Measurements from ENCODE around the gene PLXDC1.
A peak's percentile ranks its signal among the peaks of the same experiment; 100 is the strongest.
"Not testable (repeated sequence)": the region's sequence is repeated elsewhere in the genome, so short reads cannot be mapped to it uniquely, and the experiment has no call there.

PLXDC1 gene

GRCh38 chr17:39122991-39123390 lies 28.4 kb downstream of the PLXDC1 start:
- DNase-seq: no peak

- not testable (repeated sequence) for DNase-seq
These were observed 29.5 kb downstream of the PLXDC1 start for GRCh38 chr17:39121919-39122318.

GRCh38 chr17:39118674-39119419 lies 32.6 kb downstream of the PLXDC1 start:
- no peak for DNase-seq

- DNase-seq: no peak
These were observed 35.2 kb downstream of the PLXDC1 start for GRCh38 chr17:39116224-39116623.

GRCh38 chr17:39115135-39115534 lies 36.3 kb downstream of the PLXDC1 start:
- DNase-seq: no peak

GRCh38 chr17:39114723-39115122 lies 36.7 kb downstream of the PLXDC1 start:
- no peak for DNase-seq

GRCh38 chr17:39113871-39114270 lies 37.6 kb downstream of the PLXDC1 start:
- no peak for DNase-seq

- no peak for DNase-seq
These were observed 40.9 kb downstream of the PLXDC1 start for GRCh38 chr17:39110435-39111136.

GRCh38 chr17:39108461-39109375 lies 42.7 kb downstream of the PLXDC1 start:
- DNase-seq: no peak

- no peak for DNase-seq
These were observed 43.5 kb downstream of the PLXDC1 start for GRCh38 chr17:39107973-39108372.

GRCh38 chr17:39107155-39107554 lies 44.3 kb downstream of the PLXDC1 start:
- no peak for DNase-seq

- DNase-seq: no peak
These were observed 45.7 kb downstream of the PLXDC1 start for GRCh38 chr17:39105705-39106104.

- DNase-seq: no peak
These were observed 46.8 kb downstream of the PLXDC1 start for GRCh38 chr17:39104657-39105056.

GRCh38 chr17:39104046-39104445 lies 47.4 kb downstream of the PLXDC1 start:
- no peak for DNase-seq

GRCh38 chr17:39101091-39101490 lies 50.3 kb downstream of the PLXDC1 start:
- DNase-seq: no peak

- DNase-seq: no peak
These were observed 50.9 kb downstream of the PLXDC1 start for GRCh38 chr17:39100530-39100929.

- no peak for DNase-seq
These were observed 51.7 kb downstream of the PLXDC1 start for GRCh38 chr17:39099663-39100286.

GRCh38 chr17:39098588-39098987 lies 52.8 kb downstream of the PLXDC1 start:
- no peak for DNase-seq

GRCh38 chr17:39097537-39097936 lies 53.9 kb downstream of the PLXDC1 start:
- DNase-seq: no peak

- DNase-seq: no peak
These were observed 54.3 kb downstream of the PLXDC1 start for GRCh38 chr17:39097150-39097519.

GRCh38 chr17:39096508-39097149 lies 54.8 kb downstream of the PLXDC1 start:
- peak in 1 of 2 experiments; percentile 3 for DNase-seq

GRCh38 chr17:39095309-39095686 lies 56.1 kb downstream of the PLXDC1 start:
- DNase-seq: no peak

All from stimulated activated CD4-positive, alpha-beta T cell treated with anti-CD3 and anti-CD28 coated beads, Interleukin-4, amount 100 ng/mL, for 4 hours (primary cell).